HG03108 (cell line): ENCODE data around the gene TMEM273.
A peak's percentile ranks its signal among the peaks of the same experiment; 100 is the strongest.

Experiments
- ATAC-seq: cut with Tn5 transposase; IDR thresholded peaks from one replicate; pipeline ENCODE4 v1.9.1; 2021; ENCODE audit warnings: moderate library complexity; ENCODE audit not compliant: unreplicated experiment

TMEM273 gene

DNA sequence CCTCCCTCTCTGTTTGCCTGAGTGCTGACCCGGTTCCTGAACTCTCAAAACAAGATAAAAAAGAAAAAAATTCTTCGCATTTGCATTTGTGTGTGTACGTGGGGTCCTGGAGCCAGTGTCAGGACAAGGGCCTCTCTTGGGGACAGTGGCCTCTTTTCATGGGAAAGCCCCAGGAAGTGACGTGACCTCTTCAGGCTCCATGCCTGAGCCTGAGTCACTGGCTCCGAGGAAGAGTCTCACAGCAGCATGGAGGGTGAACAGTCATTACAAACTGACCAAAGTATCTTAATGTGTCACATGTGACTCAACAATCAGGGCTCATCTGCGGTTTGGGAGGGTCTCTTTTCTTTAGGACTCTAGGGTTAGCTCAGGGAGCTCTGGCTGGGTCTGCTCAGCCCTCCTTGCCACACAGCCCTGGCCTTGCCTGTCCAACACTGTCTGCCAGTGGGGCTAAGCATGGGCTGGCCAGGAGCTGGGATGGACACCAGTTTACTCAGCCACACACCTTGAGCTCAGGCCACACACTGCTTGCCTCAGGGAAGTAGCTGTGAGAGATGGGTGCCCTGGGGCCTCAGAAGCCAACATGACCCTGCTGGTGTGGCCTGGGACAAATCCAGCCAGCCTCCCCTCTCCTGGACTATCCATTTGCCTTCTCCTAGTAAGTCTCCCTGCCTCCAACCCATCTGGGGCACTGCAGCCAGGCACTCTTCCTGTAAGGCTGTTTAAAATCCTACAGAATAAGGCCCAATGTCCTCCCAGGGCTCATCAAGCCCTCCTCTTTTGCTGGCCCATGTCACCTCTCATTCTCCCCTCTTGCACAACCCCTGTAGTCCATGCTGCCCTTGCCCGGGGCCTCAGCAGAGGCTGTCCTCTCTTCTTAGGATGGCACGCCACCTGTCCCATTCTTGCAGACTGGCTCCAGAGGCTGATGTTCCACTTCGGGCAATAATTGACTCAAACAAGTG lies 10.5 kb downstream of the TMEM273 start:
- peak; percentile 73 for ATAC-seq

DNA sequence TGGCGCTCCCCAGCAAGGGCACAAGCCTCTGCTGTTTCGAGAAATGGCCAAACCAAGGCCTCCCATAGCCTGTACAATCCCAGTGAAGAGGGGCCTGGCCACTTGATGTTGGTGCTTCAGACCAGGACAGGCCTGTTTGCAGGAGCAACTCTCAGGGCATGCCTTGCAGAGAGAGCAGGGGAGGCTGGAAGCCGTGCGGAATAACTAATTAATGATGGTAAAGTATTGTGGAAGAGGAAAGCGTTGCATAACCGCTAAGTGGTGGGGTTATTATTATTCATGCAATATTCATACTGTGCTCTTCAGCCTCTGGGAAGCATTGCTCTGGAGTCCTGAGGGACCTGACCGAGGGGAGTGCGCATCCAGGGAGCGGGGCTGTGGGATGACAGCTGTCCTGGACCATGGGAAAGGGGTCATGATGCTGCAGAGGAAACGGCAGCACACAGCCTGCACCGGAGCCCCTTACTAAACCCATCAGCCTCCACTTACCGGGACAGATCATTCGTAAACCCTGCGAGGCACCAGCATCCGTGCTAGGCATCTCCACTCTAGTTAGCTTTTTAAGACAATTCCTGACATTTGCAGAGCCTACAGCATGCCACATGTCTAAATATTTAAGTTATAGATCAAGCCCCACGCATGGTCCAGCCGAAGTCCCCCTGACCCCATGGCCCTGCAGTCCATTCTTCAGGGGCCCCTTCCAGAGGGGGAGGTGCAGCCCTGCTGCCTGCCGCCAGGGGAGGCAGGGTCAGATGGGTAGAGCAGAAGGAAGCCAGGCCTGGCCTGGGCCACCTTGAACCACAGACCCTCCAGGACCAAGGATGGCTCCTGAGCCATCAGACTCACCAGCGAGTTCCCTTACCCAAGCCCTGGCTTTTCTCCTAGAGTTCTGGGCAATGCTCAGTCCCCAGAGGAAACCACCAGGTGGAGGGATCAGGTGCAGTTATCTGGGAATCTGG lies 11.6 kb downstream of the TMEM273 start:
- no peak for ATAC-seq

DNA sequence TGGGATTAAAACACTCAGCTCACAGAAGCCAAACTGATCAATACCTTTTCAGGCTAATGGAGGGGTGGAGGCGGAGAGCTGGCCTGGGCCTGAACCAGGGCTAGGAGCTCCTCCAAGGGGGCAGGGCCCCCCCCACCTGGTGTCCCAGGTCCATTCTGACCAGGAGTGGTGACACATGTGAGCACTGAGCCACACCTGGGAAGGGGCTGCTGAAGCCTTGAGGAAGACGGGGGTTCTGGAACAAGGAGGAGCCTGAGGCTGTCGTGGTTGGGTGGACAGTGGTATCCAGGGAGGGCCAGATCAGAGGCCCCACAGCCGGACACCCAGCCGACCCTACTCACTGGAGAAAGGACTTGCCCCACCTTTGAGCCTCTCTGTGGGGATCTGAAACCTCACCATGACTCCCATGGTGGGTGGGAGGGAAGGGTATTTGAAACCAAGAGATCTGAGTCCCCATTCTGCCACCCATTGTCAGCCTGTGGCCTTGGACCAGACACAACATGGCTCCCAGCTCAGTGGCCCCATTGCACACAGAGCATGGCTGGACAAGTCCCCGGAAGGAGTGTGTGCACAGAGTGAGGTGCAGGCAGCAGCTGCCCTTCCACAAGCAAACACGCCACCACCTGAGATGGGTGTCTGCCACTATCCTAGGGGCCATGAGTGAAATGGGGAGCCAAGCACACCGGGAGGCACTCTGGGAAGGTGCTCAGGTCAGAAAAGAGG lies 12.4 kb downstream of the TMEM273 start:
- no peak for ATAC-seq

DNA sequence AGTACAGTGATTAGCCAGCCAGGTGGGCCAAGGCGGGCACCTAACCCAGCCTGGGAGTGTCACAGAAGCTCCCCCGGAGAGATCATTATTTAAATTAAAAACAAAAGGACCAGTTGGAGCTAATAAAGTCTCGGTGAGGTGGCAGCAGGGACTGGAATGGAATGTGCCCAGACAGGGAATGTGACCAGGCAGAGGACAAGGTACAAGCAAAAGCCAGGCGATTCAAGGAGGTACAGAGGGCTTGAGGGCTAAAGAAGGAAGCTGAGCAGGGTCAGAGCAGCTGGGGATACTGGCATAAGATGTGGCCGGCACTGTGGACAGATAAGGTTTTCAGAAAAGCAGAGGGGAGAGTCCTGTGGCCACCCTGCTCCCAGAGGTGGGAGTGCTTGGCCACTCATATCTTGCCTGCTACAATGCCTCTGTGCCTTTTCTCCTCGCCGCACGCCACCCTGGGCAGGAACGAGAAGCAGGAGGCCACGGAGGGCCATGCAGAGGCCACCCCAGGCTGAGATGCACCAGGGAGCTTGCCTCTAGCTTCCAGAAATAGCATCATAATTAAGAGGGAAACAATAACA lies 13.2 kb downstream of the TMEM273 start:
- no peak for ATAC-seq

DNA sequence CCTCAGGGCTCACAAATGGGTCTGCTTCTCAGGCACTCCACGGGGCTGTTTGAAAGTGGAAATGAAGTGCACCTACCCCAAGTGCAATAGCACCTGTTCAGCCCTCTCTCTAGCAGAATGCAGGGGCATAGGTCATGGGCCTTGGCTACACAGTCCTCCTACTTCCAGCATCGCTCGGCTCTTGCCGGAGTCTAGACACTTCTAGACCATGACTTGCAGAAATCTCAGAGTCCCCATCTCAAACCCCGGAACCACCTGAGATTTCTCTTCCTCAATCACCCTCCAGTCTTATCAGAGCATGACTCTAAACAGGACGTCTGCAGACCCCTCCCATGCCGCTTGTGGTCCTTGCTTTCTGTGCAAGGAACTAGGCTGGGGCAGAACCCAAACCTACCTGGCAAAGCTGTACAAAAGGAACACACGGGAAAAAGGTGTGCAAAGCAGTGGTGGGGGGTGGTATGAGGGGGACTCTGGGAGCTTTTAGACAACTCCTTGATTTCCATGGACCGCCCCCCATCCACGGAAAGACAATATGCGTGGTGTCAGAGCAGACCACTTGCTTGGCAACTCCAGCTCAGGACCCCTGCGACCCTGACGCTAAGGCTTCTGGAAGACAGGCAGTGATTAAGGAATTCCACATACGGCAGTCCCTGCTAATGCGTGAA lies 13.8 kb downstream of the TMEM273 start:
- ATAC-seq, result no peak

DNA sequence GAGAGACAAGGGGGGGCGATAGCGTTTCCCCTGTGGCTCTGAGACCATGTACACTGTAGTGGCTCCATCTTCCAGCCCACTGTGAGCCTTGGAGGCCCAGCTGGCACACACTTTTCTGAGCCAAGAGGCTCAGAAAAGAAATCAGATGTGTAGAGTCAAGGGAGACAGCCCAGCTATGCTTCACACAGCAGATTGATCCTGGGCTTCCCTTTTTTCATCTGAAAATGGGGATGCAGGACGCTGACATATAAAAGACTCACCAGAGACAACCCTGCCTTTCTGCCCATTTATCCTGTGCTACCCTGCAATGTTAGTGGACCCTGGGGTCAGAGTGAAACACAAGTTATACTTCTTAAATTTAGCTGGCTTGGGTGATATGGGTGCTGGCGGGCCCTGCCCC lies 14.3 kb downstream of the TMEM273 start:
- ATAC-seq, result no peak

DNA sequence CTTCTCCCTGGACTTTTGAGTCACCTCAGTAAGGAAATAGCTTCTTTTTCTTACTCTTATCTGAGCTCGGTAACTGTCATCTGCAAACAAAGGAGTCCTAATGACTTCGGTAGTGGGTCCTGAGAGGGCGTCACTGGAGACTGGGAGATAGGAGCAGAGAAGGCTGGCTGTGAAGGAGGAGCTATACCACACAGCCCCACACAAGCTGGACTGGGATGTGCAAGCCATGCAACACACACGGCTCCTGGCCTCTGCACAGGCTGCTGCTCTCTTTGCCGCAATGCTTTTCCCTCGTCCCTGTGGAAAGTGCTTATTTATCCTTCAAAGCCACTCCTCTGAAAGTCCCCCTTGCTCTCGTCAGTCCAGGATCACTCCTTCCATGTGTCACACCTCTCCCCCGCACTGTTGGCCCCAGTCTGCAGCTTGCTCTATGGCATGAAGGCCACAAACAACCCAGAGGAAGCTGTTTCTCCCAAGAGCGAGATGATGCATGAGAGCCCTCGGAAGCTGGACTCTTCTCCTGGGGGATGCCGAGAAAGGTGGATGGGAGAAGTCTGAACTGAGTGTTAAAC lies 14.9 kb downstream of the TMEM273 start:
- no peak for ATAC-seq

DNA sequence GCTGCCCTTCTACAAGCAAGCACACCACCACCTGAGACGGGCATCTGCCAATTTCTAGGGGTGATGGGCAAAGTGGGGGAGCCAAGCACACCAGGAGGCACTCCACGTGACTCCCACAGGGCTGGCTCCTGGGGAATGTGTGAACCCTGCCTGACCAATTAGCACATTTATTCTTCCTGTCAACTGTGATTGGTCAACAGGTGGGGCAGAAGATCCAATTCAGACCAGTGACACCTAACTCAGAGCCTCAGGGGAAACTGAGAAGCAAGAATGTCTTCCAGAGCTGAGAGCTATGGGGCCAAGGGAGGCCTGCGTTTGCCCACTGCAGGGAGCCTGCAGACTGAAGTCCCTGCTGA lies 15.4 kb downstream of the TMEM273 start:
- no peak for ATAC-seq

DNA sequence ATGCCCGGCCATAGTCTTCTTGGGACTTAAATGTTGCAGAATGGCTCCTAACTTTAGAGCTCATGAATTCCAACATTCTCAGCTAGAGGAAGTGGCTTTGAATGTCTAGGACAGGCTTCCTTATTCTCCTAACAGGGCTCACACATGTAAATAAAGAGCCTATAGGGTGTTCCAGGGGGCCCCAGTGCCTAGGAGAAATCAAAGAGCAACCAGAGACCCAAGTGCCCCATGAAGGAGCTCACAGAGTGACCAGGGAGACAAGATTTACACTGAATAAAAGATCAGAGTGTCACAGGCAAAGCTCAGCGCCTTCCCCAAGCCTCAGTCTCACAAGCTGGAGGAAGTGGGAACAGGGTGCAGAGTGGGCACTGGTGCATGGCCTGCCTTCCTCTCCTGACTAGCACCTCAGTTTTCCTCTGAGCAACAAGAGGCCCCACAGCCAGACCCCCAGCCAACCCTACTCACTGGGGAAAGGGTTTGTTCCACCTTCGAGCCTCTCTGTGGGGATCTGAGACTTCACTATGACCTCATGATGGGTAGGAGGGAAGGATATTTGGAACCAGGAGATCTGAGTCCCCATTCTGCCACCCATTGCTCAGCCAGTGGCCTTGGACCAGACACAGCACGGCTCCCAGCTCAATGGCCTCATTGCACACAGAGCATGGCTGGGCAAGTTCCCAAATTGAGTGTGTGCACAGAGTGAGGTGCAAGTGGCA lies 16.0 kb downstream of the TMEM273 start:
- peak; percentile 53 for ATAC-seq

DNA sequence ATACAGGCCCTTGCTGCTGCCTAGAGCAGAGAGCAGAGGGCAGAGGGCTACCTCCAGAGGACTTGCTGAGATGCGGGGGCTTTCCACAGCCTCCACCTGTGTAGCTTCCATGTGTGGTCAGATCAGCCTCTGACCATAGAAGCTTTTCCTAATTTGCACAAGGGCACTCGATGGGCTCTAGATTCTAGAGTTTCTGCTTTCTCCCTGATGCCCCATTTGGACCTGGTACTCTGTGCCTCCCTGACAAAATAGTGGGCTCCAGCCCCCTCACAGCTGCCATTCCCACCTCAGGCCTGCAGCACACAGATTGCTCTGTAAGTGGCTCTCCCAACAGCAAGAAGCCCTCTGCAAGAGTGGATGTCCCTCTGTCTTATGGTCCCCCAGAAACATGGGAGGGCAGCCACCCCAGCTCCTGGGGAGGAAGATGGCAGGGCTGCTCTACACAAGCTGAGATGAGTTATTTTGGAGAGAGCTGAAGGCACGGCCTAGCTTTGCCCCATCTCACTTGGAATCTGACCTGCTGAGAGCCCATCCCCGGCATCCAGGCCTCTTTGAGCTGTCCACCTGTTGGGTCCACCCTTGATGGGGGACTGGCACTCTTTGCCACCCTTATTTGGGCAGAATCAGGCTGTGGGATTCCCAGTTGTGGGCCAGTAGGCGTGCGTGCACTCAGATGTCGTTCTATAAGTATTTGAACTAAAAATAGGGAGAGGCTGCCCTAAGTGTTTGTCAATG lies 16.7 kb downstream of the TMEM273 start:
- ATAC-seq, result no peak

DNA sequence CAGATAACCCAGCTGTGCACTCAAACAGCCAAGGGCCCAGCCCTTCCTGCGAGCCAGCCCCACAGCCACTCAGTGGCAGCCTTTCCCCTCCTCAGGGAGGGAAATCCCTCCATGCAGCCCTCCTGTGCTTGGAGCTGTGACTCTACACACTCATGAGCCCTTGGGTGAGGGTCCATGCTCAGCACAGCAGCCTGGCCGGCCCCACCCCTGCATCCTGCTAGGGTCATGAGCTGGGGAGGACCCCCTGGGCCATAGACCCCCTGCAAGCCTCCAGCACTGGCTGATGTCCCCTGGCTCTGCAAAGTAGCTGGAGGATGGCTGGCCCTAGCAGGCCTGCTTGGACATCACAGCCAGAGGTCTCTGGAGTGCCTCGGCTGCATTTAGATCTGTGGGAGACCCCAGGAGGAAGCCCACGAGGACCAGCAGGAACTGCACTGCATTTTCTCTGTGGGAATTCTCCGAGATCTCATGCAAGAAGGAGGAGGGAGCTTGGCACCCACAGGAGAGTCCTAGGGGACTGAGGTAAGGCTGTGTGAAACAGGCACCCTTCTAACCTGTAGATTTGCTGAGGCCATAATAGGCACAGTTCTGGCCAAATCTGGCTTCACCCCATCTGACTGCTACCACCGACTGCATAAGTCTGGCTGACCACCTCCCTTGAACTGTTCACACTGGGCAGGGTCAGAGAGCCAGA lies 17.4 kb downstream of the TMEM273 start:
- no peak for ATAC-seq

DNA sequence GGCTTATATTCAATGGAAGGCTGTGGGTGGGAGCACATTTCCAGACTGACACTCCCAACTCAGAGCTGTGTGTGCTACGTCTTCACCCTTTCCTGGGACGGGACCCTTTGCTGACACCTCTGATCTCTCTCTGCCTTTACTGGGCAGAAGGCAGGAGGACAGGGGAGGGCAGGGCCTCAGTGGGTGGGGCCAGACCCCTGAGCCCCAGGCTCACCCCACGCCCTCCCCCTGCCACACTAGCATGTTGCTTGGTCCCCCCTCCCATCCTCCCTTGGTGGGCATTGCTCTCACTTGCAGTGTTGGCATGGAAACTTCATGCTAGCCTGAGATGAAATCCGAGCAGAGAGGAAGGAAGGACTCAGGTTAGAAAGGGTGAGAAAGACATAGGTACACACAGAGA lies 18.4 kb downstream of the TMEM273 start:
- no peak for ATAC-seq

DNA sequence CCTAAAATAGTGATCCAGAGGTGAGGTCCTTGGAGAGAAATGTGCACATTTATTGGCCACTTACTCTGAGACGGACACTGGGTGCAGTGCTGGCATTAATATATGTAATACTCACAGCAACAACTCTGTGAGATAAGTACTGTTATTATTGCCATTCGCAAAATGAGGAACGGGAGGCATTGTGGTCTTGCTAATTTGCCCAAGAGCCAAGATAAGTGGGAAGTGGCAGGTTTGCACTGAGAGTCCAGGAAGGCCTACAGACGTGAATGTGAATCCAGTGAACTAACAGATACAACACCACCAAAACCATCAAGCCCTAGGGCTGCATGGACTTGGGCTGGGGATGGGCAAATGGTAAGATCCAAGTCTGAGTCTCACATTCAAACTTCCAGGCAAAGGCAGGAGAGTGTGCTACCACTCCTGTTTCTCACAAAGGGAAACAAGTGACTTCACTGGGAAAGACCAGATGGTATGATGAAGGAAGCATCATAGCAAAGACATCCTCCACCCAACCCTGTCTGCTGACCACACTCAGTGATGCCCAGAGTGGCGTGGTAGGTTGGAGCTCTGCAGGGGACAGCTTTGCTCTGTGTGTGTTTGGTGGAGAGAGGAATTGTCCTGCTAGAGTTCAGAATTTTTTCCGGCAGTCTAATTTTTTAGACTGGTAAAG lies 19.2 kb downstream of the TMEM273 start:
- ATAC-seq, result no peak

DNA sequence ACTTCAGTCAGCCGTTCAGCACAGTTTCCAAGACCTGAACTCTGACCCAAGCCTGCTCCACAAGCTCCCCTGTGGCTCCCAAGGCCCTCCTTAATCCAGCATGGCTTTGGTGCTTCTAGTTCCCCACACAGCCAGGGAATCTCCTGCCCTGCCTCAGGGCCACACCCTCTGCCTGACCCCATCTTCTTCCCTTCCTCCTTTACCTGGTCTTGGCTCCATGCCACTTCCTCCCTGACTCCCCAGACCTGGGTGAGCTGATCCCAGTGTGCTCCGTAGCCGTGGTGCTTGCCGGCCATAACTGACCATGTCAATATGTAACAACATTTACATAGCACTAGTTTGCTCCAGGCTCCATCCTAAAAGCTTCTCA lies 20.0 kb downstream of the TMEM273 start:
- ATAC-seq, result no peak

DNA sequence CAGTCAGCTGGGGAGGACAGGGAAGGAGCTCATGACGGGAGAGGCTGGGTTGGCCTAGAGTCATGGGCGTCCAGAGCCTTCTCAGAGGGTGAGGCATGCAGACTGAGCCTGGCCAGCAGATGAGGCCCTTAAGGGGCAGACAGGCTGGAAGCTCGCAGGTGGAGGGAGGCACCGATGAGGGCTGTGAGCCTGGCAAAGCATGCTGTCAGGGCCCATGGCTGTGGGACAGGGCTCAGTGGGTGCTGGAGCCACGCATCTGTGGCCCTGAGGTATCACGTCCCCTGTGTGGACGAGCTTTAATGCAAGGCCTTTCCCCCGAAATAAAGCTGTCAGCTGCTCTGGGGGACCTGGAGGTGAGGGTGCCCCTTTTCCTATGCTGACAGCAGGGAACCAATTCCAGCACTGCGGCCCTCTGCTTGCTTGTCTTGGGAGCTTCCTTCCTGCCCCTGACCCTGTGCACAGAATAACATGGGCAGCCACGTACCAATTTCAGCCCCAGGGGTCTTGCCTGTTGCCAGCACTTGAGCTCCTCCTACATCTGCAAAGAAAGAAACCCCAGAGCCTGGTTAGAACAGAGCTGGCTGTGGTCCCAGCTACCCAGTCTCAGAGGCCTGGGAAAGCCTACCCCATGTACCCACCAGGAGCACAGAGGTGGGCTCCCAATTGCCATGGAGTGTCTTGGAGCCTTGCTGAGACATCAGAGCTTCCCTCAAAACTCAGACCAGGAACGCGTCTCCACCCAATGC lies 20.6 kb downstream of the TMEM273 start:
- no peak for ATAC-seq

DNA sequence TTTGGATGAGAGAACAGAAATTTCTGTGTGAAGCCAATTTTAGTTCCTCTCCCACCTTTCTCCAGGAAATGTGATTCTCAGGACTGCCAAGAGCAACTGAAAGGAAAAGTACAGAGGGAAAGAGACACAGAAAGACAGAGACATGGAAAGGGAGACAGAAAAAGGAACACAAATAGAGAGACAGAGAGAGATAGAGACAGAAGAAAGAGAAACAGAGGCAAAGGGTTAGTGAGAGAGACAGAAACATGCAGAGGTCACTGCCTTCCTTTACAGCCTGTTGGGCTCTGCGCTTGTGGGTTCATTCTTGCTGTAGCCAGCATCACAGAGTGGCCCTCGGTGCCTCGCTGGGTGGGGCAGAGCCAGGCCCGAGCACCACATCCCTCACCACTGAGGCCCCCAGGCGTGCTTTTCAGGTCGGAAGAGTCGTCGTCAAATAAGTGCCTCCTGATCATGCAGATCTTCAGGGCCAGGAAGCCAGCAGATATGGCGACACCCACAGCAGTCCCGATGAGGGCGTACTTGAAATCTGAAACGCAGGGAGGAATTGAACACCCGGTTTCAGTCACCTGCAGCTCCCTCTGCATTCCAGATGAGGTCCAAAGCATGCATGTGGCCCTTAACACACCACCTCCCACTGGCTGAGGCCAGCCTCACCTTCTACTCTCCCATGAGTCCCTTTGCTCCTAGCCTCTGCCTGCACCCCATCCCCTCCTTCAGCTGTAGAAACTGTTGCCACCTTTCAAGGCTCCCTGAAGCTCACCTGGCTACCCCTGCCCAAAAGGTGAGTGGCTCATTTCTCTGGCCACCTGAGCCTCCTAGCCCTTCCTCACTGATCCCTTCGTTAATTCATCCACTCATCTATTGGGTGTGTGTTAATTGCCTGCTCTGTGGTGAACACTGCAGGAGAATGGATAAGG lies 21.4 kb downstream of the TMEM273 start:
- ATAC-seq, result no peak
